OCI-LY7 (cell line): ENCODE measurements around the gene CDHR5.

Experiments
- CTCF ChIP-seq: fragments of 200-600 bp; sonication (generic); conservative IDR thresholded peaks from 2 replicates; pipeline ENCODE4 v1.5.1; 2014; ENCODE audit warnings: mild to moderate bottlenecking, antibody characterized with exemption, low read length, moderate library complexity, mixed read lengths
- EZH2phosphoT487 ChIP-seq: fragments of 200-600 bp; sonication (generic); IDR thresholded peaks from 2 replicates; pipeline ENCODE4 v1.6.1; 2018; ENCODE audit warnings: low read depth, borderline replicate concordance, mild to moderate bottlenecking, mixed run types, antibody characterized with exemption, low read length, moderate library complexity, mixed read lengths

- no peak for TF ChIP-seq EZH2phosphoT487
- no peak for TF ChIP-seq CTCF
Measured at GRCh38 chr11:617912-618682, 6.7 kb downstream of the CDHR5 start.
